Smooth muscle cell (in vitro differentiated cells): ENCODE results near the gene BRAF. TPM values are rescaled to one million over a fixed set of nuclear protein-coding genes. Genes with fewer than 3 reads are reported as not detected.

Experiments
- DNase-seq: peaks from one replicate; lab custom pipeline; 2025; ENCODE audit not compliant: unreplicated experiment; lab: John Stamatoyannopoulos, UW
- H2AFZ ChIP-seq: fragments of 200-600 bp; sonication (generic); 2 replicates; pipeline ENCODE4 v1.6.0; 2016; ENCODE audit warnings: antibody characterized with exemption, low read depth, mild to moderate bottlenecking
- H3F3A ChIP-seq: fragments of 200-600 bp; sonication (generic); 2 replicates; pipeline ENCODE4 v1.6.0; 2017; ENCODE audit warnings: antibody characterized with exemption, low read depth
- H3K27ac ChIP-seq: fragments of 200-600 bp; sonication (generic); 2 replicates; pipeline ENCODE4 v1.5.1; 2016; ENCODE audit warnings: low read depth, mild to moderate bottlenecking
- H3K27me3 ChIP-seq: fragments of 200-600 bp; sonication (generic); 2 replicates; pipeline ENCODE4 v1.6.1; 2016; ENCODE audit warnings: low read depth, mild to moderate bottlenecking
- H3K36me3 ChIP-seq: fragments of 200-600 bp; sonication (generic); 2 replicates; pipeline ENCODE4 v1.5.1; 2016; ENCODE audit warnings: low read depth
- H3K4me1 ChIP-seq: fragments of 200-600 bp; sonication (generic); 2 replicates; pipeline ENCODE4 v1.5.1; 2016; ENCODE audit warnings: low read depth
- H3K4me2 ChIP-seq: fragments of 200-600 bp; sonication (generic); 2 replicates; pipeline ENCODE4 v1.6.0; 2016; ENCODE audit warnings: mild to moderate bottlenecking
- H3K4me3 ChIP-seq: fragments of 200-600 bp; sonication (generic); 2 replicates; pipeline ENCODE4 v1.5.1; 2016; ENCODE audit warnings: mild to moderate bottlenecking
- H3K79me2 ChIP-seq: fragments of 200-600 bp; sonication (generic); 2 replicates; pipeline ENCODE4 v1.6.0; 2016; ENCODE audit warnings: low read depth, mild to moderate bottlenecking
- H3K9ac ChIP-seq: fragments of 200-600 bp; sonication (generic); 2 replicates; pipeline ENCODE4 v1.6.0; 2016; ENCODE audit warnings: low read depth
- H3K9me3 ChIP-seq: fragments of 200-600 bp; sonication (generic); replicated peaks from 2 replicates; pipeline ENCODE4 v1.5.1; 2016; ENCODE audit warnings: low read depth
- H4K20me1 ChIP-seq: fragments of 200-600 bp; sonication (generic); 2 replicates; pipeline ENCODE4 v1.6.0; 2016; ENCODE audit warnings: low read depth
- WGBS: methylation state at CpG from one replicate; pipeline ENCODE4 v1.1.7; 2016; ENCODE audit warnings: low lambda C conversion rate; 5-methylcytosine and 5-hydroxymethylcytosine counted together
- polyA plus RNA-seq: library from polyadenylated mRNA; unstranded; fragments of >200 nt; fragmentation: Nextera tagmentation; extraction: Ambion mirVana; gene quantifications from 2 replicates; pipeline ENCODE4 v1.2.1, GENCODE V29; 2016
- total RNA-seq: library from RNA; depleted of rRNA; stranded (reverse); fragments of >200 nt; gene quantifications from 2 replicates; pipeline ENCODE4 v1.2.3, GENCODE V29; 2014
- TF ChIP-seq, protein P1 (sequence below): fragments of 200-600 bp; sonication (generic); IDR thresholded peaks from 2 replicates; pipeline ENCODE4 v1.5.1; 2017; ENCODE audit warnings: borderline replicate concordance, mild to moderate bottlenecking, antibody characterized with exemption; ENCODE audit not compliant: insufficient read depth, poor library complexity, severe bottlenecking

BRAF gene
- total and polyA plus RNA-seq, 2 experiments from 2014 or later, result 6.5 to 28.9 TPM

DNA sequence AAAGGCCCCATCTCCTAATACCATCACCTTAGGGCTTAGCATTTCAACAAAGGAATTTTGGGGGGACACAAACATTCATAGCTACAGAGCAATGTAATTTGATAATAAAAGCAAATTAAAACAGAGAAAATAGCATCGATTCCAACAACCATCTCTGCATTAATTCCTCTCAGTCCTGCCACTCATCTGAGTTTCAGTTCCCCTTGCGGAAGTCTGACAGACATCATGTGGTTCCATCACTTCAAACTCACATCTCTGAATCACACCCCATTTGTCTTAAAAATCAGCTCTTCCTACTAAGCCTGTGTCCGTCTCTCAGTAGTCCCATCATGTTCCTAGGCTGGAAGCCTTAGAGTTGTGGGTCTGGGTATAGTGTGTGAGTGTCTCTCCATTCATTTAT is 248.4 kb downstream of the BRAF start:
- no peak overlapping the region for H2AFZ ChIP-seq
- H3K79me2 ChIP-seq, result no peaks in the 10 kb centered on the region
- H3K9me3 ChIP-seq, result no peaks in the 10 kb centered on the region
- H3K27me3 ChIP-seq, result no peaks in the 10 kb centered on the region
- TF ChIP-seq, protein P1, sequence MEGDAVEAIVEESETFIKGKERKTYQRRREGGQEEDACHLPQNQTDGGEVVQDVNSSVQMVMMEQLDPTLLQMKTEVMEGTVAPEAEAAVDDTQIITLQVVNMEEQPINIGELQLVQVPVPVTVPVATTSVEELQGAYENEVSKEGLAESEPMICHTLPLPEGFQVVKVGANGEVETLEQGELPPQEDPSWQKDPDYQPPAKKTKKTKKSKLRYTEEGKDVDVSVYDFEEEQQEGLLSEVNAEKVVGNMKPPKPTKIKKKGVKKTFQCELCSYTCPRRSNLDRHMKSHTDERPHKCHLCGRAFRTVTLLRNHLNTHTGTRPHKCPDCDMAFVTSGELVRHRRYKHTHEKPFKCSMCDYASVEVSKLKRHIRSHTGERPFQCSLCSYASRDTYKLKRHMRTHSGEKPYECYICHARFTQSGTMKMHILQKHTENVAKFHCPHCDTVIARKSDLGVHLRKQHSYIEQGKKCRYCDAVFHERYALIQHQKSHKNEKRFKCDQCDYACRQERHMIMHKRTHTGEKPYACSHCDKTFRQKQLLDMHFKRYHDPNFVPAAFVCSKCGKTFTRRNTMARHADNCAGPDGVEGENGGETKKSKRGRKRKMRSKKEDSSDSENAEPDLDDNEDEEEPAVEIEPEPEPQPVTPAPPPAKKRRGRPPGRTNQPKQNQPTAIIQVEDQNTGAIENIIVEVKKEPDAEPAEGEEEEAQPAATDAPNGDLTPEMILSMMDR, result no peak
- no peak for DNase-seq
- WGBS, result 94% methylated on average over 3 of the region's 3 CpGs
- H3F3A ChIP-seq, result peaks cover 3% of the 10 kb centered on the region
- H3K9ac ChIP-seq, result no peak overlapping the region
- H3K4me3 ChIP-seq, result no peak overlapping the region
- no peak overlapping the region for H3K27ac ChIP-seq
- no peak overlapping the region for H3K4me2 ChIP-seq
- H4K20me1 ChIP-seq, result no peaks in the 10 kb centered on the region
- H3K36me3 ChIP-seq, result no peaks in the 10 kb centered on the region
- no peaks in the 10 kb centered on the region for H3K4me1 ChIP-seq

DNA sequence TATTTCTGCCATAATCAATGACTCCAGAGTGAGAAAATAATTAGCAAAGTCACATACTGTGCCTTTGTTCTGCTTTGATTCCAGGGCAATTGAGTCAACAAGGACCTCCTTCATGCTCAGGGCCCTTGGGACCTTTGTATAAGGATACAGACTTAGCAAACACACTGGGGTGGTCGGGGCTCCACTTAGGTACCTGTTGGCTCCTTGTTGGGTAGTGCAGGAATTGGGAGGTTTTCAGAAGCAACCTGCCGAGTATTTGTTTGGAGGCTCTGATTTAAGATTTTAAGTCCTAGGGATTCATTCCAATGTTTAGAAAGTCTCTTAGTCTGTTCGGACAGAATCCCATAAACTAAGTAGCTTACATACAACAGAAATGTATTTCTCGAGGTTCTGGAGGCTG is 249.0 kb downstream of the BRAF start:
- no peak overlapping the region for H3K4me2 ChIP-seq
- no peaks in the 10 kb centered on the region for H3K4me1 ChIP-seq
- TF ChIP-seq, protein P1, result no peak
- no peak for DNase-seq
- H4K20me1 ChIP-seq, result no peaks in the 10 kb centered on the region
- no peaks in the 10 kb centered on the region for H3K36me3 ChIP-seq
- no peaks in the 10 kb centered on the region for H3K79me2 ChIP-seq
- H3F3A ChIP-seq, result peaks cover 3% of the 10 kb centered on the region
- WGBS, result 92% methylated on average over 4 of the region's 4 CpGs
- H3K9ac ChIP-seq, result no peak overlapping the region
- no peaks in the 10 kb centered on the region for H3K9me3 ChIP-seq
- H3K27me3 ChIP-seq, result no peaks in the 10 kb centered on the region
- no peak overlapping the region for H3K27ac ChIP-seq
- no peak overlapping the region for H3K4me3 ChIP-seq
- no peak overlapping the region for H2AFZ ChIP-seq

- Histone ChIP-seq H3K4me1 (no peaks in the 10 kb centered on the region), H2AFZ (no peak overlapping the region), H3F3A (peaks cover 3% of the 10 kb centered on the region), H4K20me1 (no peaks in the 10 kb centered on the region), H3K27ac (no peak overlapping the region), H3K4me2 (no peak overlapping the region), H3K9me3 (no peaks in the 10 kb centered on the region), H3K79me2 (no peaks in the 10 kb centered on the region), H3K36me3 (no peaks in the 10 kb centered on the region), H3K4me3 (no peak overlapping the region), H3K9ac (no peak overlapping the region), H3K27me3 (no peaks in the 10 kb centered on the region)
- TF ChIP-seq, protein P1, result peak; percentile 23
- 61% methylated on average over 8 of the region's 8 CpGs for WGBS
- DNase-seq, result no peak
Observed at GRCh38 chr7:140674899-140675701, 249.6 kb downstream of the BRAF start.

DNA sequence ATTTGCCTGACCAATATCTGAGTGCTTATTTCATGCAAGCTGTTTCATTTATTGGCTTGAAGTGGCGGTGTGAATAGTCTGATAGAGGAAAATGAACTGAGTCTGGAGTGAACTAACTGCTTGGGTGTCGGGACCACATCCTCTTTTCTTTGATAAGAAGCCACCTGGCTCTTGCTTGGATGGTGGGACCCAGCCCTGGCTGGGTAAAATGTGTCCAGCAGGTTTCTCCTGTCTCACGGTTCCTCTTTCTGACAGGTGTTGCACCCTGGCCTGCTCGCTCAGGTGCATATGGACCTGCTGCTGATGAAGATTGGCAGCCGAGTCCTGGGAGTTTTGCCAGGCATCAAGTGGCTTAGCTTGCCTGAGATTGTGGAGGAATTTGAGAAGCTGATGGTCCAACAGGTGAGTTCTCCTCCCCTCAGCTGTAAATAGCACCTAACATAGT is 250.4 kb downstream of the BRAF start:
- Histone ChIP-seq H3K9me3 (no peaks in the 10 kb centered on the region), H3K4me3 (no peak overlapping the region), H3K36me3 (no peaks in the 10 kb centered on the region), H4K20me1 (no peaks in the 10 kb centered on the region), H3K4me2 (no peak overlapping the region), H3K9ac (no peak overlapping the region), H2AFZ (no peak overlapping the region), H3F3A (peaks cover 3% of the 10 kb centered on the region), H3K27me3 (no peaks in the 10 kb centered on the region), H3K4me1 (no peaks in the 10 kb centered on the region), H3K27ac (no peak overlapping the region), H3K79me2 (no peaks in the 10 kb centered on the region)
- 95% methylated on average over 5 of the region's 5 CpGs for WGBS
- TF ChIP-seq, protein P1, result no peak
- DNase-seq, result no peak
